Stimulated activated CD8-positive, alpha-beta memory T cell treated with anti-CD3 and anti-CD28 coated beads, Interleukin-7, amount 100 ng/mL, for 1 hour (primary cell): ENCODE measurements around the gene OR4X1.
"Not testable (repeated sequence)": the region's sequence is repeated elsewhere in the genome, so short reads cannot be mapped to it uniquely, and the experiment has no call there.

Experiments
- DNase-seq, 2 donors: peaks; one replicate each; pipeline ENCODE4 v3.0.0-alpha.2; 2020; ENCODE audit warnings: low read depth in 2 of 2

OR4X1 gene

GRCh38 chr11:48263423-48263911 lies at the start of gene OR4X1:
TSS of gene OR4X1 (plus strand) at chr11:48263861. CDS start at chr11:48263861, 0 bp downstream.
- DNase-seq = no peak

- no peak for DNase-seq
These were observed 47.2 kb upstream of the OR4X1 start, which contains the start of gene OR4B1 for GRCh38 chr11:48216510-48216909. TSS of gene OR4B1 (plus strand) at chr11:48216810. CDS start at chr11:48216810, 0 bp downstream.

- no peak for DNase-seq
These were observed 34.9 kb upstream of the OR4X1 start for GRCh38 chr11:48228761-48229160.

GRCh38 chr11:48230057-48230456 lies 33.6 kb upstream of the OR4X1 start:
- DNase-seq = not testable (repeated sequence)

- DNase-seq = no peak
These were observed 25.9 kb upstream of the OR4X1 start for GRCh38 chr11:48237727-48238126.

- DNase-seq = no peak
These were observed 21.2 kb upstream of the OR4X1 start for GRCh38 chr11:48242501-48242900.

- DNase-seq = no peak
These were observed 18.9 kb upstream of the OR4X1 start, which contains the start of gene OR4X2 for GRCh38 chr11:48244804-48245203. TSS of gene OR4X2 (plus strand) at chr11:48245104. CDS start at chr11:48245104, 0 bp downstream.

GRCh38 chr11:48248902-48249301 lies 14.8 kb upstream of the OR4X1 start:
- no peak for DNase-seq

- no peak for DNase-seq
These were observed 2.1 kb upstream of the OR4X1 start for GRCh38 chr11:48261600-48261999.

GRCh38 chr11:48270621-48271020 lies 7.0 kb downstream of the OR4X1 start:
- no peak for DNase-seq

- DNase-seq = no peak
These were observed 8.9 kb downstream of the OR4X1 start for GRCh38 chr11:48272606-48273005.

GRCh38 chr11:48305923-48306322 lies 42.3 kb downstream of the OR4X1 start, which contains the start of gene OR4S1:
TSS of gene OR4S1 (plus strand) at chr11:48306223. CDS start at chr11:48306223, 0 bp downstream.
- DNase-seq = no peak

- DNase-seq = peak in 1 of 2 donors; percentile 45
These were observed 44.2 kb downstream of the OR4X1 start for GRCh38 chr11:48307760-48308386.

GRCh38 chr11:48313590-48313989 lies 49.9 kb downstream of the OR4X1 start:
- DNase-seq = not testable (repeated sequence)
